K562 (cell line): ENCODE measurements around the gene DNAJC6. TPM values are rescaled to one million over a fixed set of nuclear protein-coding genes. Genes with fewer than 3 reads are reported as not detected.
A peak's percentile ranks its signal among the peaks of the same experiment; 100 is the strongest.

Source experiments
- CTBP1 ChIP-seq: fragments of 450-650 bp; IDR thresholded peaks from 2 replicates; pipeline ENCODE4 v1.6.1; 2016; ENCODE audit warnings: borderline replicate concordance
- DMBX1 ChIP-seq: fragments of 250-450 bp; sonication (Bioruptor Pico); IDR thresholded peaks from 2 replicates; pipeline ENCODE4 v1.8.0; 2022; ENCODE audit warnings: inconsistent platforms, mild to moderate bottlenecking, moderate library complexity, borderline replicate concordance
- EHMT2 ChIP-seq: fragments of 450-650 bp; IDR thresholded peaks from 2 replicates; pipeline ENCODE4 v1.6.1; 2018; ENCODE audit warnings: antibody characterized with exemption
- EP300 ChIP-seq: IDR thresholded peaks from 2 replicates; pipeline ENCODE4 v1.6.1; 2012; ENCODE audit warnings: low read length, improper control_type of control experiment
- HDAC1 ChIP-seq, 2 experiments: fragments of 450-650 bp; IDR thresholded peaks; 2 replicates each; pipeline ENCODE4 v1.6.1; 2016 to 2017; ENCODE audit warnings: inconsistent platforms in 1 of 2, mild to moderate bottlenecking in 1 of 2, moderate library complexity in 1 of 2
- HMGXB4 ChIP-seq: sonication (generic); formaldehyde crosslinking; IDR thresholded peaks from 2 replicates; pipeline ENCODE4 v1.8.1; 2023; ENCODE audit warnings: mild to moderate bottlenecking, missing genetic modification reagents
- ILF3 ChIP-seq: fragments of 450-650 bp; IDR thresholded peaks from 2 replicates; pipeline ENCODE4 v1.6.1; 2018; ENCODE audit warnings: antibody characterized with exemption, mild to moderate bottlenecking, moderate library complexity, borderline replicate concordance
- L3MBTL2 ChIP-seq: fragments of 450-650 bp; IDR thresholded peaks from 2 replicates; pipeline ENCODE4 v1.6.1; 2016; ENCODE audit warnings: mild to moderate bottlenecking, moderate library complexity
- NR2C2 ChIP-seq, 2 experiments: fragments of 200-800 bp in 1 of 2; sonication (Bioruptor generic) in 1 of 2; sonication (generic) in 1 of 2; formaldehyde crosslinking in 1 of 2; IDR thresholded peaks; 2 replicates each; pipeline versions ENCODE4 v1.6.1 to v1.8.0; 2016 to 2022; ENCODE audit warnings: mild to moderate bottlenecking in 1 of 2, missing compliant biosample characterization in 1 of 2, missing genetic modification characterization in 1 of 2, missing genetic modification reagents in 1 of 2
- PML ChIP-seq: IDR thresholded peaks from 2 replicates; pipeline ENCODE4 v1.6.1; 2012; ENCODE audit warnings: low read length, inconsistent platforms
- RAD21 ChIP-seq, 2 experiments: fragments of 250-450 bp in 1 of 2; fragments of 450-650 bp in 1 of 2; sonication (Bioruptor Pico) in 1 of 2; formaldehyde crosslinking in 1 of 2; IDR thresholded peaks in 1 of 2; conservative IDR thresholded peaks in 1 of 2; 2 replicates each; pipeline versions ENCODE4 v1.4.0 to v1.8.0; 2020 to 2022; ENCODE audit warnings: mild to moderate bottlenecking in 2 of 2, moderate library complexity in 1 of 2
- TEAD4 ChIP-seq, 2 experiments: sonication (generic) in 1 of 2; formaldehyde crosslinking in 1 of 2; IDR thresholded peaks; 2 replicates each; pipeline versions ENCODE4 v1.6.1 to v1.8.0; 2012 to 2022; ENCODE audit warnings: borderline replicate concordance in 1 of 2, inconsistent platforms in 1 of 2, low read length in 1 of 2, mild to moderate bottlenecking in 1 of 2, missing genetic modification reagents in 1 of 2
- TFAP4 ChIP-seq: sonication (generic); formaldehyde crosslinking; IDR thresholded peaks from 2 replicates; pipeline ENCODE4 v1.8.0; 2022; ENCODE audit warnings: missing genetic modification reagents, mild to moderate bottlenecking, moderate library complexity, borderline replicate concordance
- ZBED1 ChIP-seq: IDR thresholded peaks from 2 replicates; pipeline ENCODE4 v1.6.1; 2014
- ZNF695 ChIP-seq: fragments of 450-650 bp; formaldehyde crosslinking; IDR thresholded peaks from 2 replicates; pipeline ENCODE4 v1.4.0; 2020; ENCODE audit warnings: mild to moderate bottlenecking, moderate library complexity
- ZNF778 ChIP-seq: fragments of 450-650 bp; formaldehyde crosslinking; IDR thresholded peaks from 2 replicates; pipeline ENCODE4 v1.4.0; 2020; ENCODE audit warnings: mild to moderate bottlenecking, moderate library complexity
- polyA plus RNA-seq, 8 experiments: library from polyadenylated mRNA; depleted of rRNA in 4 of 8; stranded (reverse) in 5 of 8; unstranded in 3 of 8; fragments of >200 nt; fragmentation: Nextera tagmentation in 2 of 8; fragmentation: Illumina TruSeq in 1 of 8; extraction: Ambion mirVana in 2 of 8; extraction: Trizol in 1 of 8; gene quantifications; 2 replicates each; pipeline versions ENCODE4 v1.2.1 to v1.2.3, GENCODE V29; 2011 to 2014; ENCODE audit warnings: inconsistent platforms in 1 of 8, missing spikeins in 1 of 8
- total RNA-seq, 7 experiments: library from RNA; depleted of rRNA in 6 of 7; stranded (reverse); fragments of >200 nt in 6 of 7; fragmentation: Illumina TruSeq in 2 of 7; extraction: Trizol in 2 of 7; gene quantifications; 2 replicates each; pipeline versions ENCODE4 v1.2.1 to v1.2.3, GENCODE V29; 2011 to 2021; ENCODE audit warnings: low replicate concordance in 1 of 7
- TF ChIP-seq, protein P1 (sequence below): fragments of 250-450 bp; sonication (Bioruptor Pico); IDR thresholded peaks from 2 replicates; pipeline ENCODE4 v1.5.1; 2021; ENCODE audit warnings: mild to moderate bottlenecking
- TF ChIP-seq, protein P2 (sequence below): fragments of 450-650 bp; formaldehyde crosslinking; IDR thresholded peaks from 2 replicates; pipeline ENCODE4 v1.4.0; 2022; ENCODE audit warnings: missing genetic modification characterization
- TF ChIP-seq, protein P3 (sequence below): fragments of 450-650 bp; IDR thresholded peaks from 2 replicates; pipeline ENCODE4 v1.6.1; 2016; ENCODE audit warnings: missing biosample characterization, missing genetic modification characterization

The DNAJC6 gene
- total and polyA plus RNA-seq, 9 of the 15 experiments (the other 6 are each of a cell fraction or from before 2014, with no cell fraction given), result 6.7 to 78.7 (median 28.0) TPM

DNA sequence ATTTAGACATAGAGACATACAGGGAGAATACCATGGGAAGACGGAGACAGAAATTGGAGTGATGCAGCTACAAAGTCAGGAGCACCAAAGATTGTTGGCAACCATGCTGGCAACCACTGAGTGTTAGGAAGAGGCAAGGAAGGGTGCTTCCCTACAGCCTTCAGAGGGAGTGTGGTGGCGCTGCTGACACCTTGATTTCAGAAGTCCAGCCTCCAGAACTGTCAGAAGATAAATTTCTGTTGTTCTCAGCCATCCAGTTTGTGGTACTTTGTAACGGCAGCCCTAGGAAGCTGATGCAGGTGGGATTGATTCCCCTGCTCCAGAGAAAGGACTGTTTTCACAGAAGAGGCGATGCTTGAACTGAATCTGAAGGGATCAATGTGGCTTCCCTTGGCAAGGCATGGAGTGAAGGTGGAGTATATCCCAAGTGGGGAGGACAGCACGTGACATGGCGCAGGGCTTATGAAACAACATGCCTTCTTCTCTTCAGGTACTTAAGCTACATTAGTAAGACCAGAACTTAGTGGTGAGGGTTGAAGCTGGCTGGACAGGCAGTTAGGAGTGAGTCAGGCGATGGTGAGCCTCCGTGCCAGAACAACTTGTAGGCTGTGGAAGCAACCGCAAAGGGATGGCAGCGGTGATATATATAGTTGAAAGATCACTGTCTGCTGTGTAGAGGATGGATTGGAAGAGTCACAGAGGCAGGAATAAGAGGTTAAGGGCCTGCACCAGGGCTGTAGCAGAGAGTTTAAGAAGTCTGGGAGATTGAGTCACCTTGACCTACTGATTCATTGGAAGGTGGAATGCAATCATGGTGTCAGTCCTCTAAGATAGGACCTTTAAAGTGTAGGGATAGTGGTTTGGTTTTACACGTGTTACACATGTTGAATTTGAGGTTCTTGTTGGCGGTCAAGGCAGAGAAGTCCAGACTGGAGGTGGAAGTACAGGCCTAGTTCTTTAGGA is 113.2 kb downstream of the DNAJC6 start (continued):
- TF ChIP-seq, protein P1, sequence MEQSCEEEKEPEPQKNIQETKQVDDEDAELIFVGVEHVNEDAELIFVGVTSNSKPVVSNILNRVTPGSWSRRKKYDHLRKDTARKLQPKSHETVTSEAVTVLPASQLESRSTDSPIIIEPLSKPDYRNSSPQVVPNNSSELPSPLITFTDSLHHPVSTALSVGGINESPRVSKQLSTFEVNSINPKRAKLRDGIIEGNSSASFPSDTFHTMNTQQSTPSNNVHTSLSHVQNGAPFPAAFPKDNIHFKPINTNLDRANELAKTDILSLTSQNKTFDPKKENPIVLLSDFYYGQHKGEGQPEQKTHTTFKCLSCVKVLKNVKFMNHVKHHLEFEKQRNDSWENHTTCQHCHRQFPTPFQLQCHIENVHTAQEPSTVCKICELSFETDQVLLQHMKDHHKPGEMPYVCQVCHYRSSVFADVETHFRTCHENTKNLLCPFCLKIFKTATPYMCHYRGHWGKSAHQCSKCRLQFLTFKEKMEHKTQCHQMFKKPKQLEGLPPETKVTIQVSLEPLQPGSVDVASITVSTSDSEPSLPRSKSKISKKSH (CRISPR knock-in tag), result no peak
- peak; percentile 26; the same call in 1 of the 2 replicates for TF ChIP-seq EHMT2
- no peak for TF ChIP-seq ZNF778
- TF ChIP-seq HDAC1 (IDR thresholded peaks at IDR 0.05), result 0 out of 4 replicates have a peak, but pooled peaks of 1 of the 2 experiments have one; percentile 8
- peak; percentile 31; the same call in 1 of the 2 replicates for TF ChIP-seq ZBED1
- no peak for TF ChIP-seq ILF3
- TF ChIP-seq PML, result peak; percentile 35; the same call in 1 of the 2 replicates
- TF ChIP-seq RAD21 (CRISPR knock-in tag; conservative IDR thresholded peaks at IDR 0.05 in 1 of 2, IDR thresholded peaks at IDR 0.05 in 1 of 2), result 0 out of 4 replicates have a peak, but pooled peaks of 1 of the 2 experiments have one; percentile 19
- TF ChIP-seq CTBP1, result peak; percentile 54
- TF ChIP-seq EP300, result 0 out of 2 replicates have a peak, but pooled peaks have one; percentile 0
- TF ChIP-seq, protein P2, sequence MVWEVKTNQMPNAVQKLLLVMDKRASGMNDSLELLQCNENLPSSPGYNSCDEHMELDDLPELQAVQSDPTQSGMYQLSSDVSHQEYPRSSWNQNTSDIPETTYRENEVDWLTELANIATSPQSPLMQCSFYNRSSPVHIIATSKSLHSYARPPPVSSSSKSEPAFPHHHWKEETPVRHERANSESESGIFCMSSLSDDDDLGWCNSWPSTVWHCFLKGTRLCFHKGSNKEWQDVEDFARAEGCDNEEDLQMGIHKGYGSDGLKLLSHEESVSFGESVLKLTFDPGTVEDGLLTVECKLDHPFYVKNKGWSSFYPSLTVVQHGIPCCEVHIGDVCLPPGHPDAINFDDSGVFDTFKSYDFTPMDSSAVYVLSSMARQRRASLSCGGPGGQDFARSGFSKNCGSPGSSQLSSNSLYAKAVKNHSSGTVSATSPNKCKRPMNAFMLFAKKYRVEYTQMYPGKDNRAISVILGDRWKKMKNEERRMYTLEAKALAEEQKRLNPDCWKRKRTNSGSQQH (CRISPR knock-in tag), result no peak
- no peak for TF ChIP-seq HMGXB4 (CRISPR knock-in tag)
- TF ChIP-seq DMBX1, result no peak
- no peak for TF ChIP-seq NR2C2 (CRISPR knock-in tag; IDR thresholded peaks at IDR 0.05)
- TF ChIP-seq NR2C2 (tag; IDR thresholded peaks at IDR 0.05), result peak; percentile 18; the same call in 1 of the 2 replicates
- TF ChIP-seq TEAD4 (IDR thresholded peaks at IDR 0.05; ENCODE audit: low read length), result no peak
- no peak for TF ChIP-seq TEAD4 (CRISPR knock-in tag; IDR thresholded peaks at IDR 0.05; ENCODE audit: borderline replicate concordance)
- TF ChIP-seq ZNF695, result no peak
- no peak for TF ChIP-seq TFAP4
- peak; percentile 30 for TF ChIP-seq L3MBTL2
- TF ChIP-seq, protein P3, sequence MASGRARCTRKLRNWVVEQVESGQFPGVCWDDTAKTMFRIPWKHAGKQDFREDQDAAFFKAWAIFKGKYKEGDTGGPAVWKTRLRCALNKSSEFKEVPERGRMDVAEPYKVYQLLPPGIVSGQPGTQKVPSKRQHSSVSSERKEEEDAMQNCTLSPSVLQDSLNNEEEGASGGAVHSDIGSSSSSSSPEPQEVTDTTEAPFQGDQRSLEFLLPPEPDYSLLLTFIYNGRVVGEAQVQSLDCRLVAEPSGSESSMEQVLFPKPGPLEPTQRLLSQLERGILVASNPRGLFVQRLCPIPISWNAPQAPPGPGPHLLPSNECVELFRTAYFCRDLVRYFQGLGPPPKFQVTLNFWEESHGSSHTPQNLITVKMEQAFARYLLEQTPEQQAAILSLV (tag), result no peak
